HUDEP-2 (cell line): ENCODE results near the gene DDIAS.
"Not testable (repeated sequence)": the region's sequence is repeated elsewhere in the genome, so short reads cannot be mapped to it uniquely, and the experiment has no call there.

Experiments used
- DNase-seq, 76 experiments: peaks; one replicate each; lab custom pipeline; 2025; ENCODE audit not compliant: unreplicated experiment in 76 of 76; lab: John Stamatoyannopoulos, UW

DDIAS gene

DNA sequence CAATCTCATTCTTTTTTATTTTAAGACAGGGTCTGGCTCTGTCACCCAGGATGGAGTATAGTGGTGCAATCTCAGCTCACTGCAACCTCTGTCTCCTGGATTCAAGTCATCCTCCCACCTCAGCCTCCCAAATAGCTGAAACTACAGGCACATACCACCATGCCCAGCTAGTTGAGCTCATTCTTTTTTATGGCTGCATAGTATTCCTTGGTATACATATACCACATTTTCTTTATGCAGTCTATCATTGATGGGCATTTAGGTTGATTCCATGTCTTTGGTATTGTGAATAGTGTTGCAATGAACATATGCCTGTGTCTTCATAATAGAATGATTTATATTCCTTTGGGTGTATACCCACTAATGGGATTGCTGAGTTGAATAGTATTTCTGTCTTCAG, 60.5 kb downstream of the DDIAS start:
- DNase-seq = not testable (repeated sequence)

DNA sequence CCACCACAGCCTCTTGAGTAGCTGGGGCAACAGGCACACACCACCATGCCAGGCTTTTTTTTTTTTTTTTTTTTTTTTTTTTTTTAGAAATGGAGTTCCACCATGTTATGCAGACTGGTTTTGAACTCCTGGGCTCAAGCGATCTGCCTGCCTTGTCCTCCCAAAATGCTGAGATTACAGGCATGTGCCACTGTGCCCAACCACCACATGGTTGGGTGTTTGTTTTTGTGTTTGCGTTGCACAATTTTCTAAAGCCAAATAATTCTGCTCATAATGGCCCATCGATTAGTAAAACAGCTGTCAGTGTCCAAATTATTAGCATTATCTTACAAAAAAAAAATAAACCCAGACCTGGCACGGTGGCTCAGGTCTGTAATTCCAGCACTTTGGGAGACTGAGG, 65.8 kb downstream of the DDIAS start:
- no peak for DNase-seq

DNA sequence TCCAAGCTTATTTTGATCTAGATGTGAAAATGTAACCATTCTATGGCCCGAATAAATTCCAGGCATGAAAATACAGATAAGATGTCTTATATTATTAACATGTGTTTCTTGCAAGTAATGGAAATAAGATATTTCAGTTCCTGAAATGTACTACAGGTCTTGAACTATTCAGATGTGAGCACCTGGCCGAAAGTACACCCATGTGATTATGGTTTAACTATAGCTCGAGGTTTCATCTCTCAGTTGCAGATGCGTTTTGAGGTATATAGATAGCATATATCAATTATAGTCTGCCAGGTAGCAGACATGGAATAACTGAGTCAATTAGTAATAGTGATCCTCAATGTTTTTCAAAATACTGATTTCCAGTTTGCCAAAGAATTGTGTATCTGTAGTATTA, 68.3 kb downstream of the DDIAS start:
- no peak for DNase-seq

DNA sequence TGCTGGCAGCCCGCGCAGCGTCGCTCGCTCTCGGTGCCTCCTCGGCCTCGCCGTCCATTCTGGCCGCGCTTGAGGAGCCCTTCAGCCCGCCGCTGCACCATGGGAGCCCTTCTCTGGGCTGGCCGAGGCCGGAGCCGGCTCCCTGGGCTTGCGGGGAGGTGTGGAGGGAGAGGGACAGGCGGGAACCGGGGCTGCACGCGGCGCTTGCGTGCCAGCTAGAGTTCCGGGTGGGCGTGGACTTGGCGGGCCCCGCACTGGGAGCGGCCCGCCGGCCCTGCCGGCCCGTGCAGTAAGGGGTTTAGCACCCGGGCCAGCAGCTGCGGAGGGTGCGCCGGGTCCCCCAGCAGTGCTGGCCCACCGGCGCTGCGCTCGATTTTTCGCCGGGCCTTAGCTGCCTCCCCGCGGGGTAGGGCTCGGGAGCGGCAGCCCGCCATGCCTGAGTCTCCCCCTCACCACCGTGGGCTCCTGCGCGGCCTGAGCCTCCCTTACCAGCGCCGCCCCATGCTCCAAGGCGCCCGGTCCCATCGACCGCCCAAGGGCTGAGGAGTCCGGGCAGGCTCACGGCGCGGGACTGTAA, 69.1 kb downstream of the DDIAS start:
- not testable (repeated sequence) for DNase-seq

DNA sequence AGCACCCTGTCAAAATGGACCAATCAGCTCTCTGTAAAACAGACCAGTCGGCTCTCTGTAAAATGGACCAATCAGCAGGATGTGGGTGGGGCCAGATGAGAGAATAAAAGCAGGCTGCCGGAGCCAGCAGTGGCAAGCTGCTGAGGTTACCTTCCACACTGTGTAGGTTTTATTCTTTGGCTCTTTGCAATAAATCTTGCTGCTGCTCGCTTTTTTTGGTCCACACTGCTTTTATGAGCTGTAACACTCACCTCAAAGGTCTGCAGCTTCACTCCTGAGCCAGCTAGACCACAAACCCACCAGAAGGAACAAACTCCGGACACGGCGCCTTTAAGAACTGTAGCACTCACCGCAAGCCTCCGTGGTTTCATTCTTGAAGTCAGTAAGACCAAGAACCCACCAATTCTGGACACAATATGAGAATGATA, 70.0 kb downstream of the DDIAS start:
- DNase-seq = not testable (repeated sequence)

DNA sequence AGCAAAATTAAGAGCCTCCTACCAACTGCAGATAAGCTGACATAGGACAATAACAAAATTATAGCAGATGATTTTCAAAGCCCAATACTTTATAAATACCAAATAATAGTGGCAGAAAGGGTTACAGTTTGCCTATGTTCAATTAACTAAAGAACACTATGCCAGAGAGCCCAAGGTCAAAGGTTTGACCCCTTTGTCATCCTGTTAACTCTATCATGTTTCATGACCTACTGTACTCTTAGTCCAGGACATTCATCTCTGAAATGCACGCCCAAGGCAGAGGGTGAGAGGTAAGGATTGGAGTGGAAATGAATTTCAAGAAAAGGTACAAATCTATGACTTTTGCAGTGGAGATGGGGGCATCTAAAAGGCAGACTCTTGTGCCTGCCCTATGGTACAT, 70.6 kb downstream of the DDIAS start:
- no peak for DNase-seq

DNA sequence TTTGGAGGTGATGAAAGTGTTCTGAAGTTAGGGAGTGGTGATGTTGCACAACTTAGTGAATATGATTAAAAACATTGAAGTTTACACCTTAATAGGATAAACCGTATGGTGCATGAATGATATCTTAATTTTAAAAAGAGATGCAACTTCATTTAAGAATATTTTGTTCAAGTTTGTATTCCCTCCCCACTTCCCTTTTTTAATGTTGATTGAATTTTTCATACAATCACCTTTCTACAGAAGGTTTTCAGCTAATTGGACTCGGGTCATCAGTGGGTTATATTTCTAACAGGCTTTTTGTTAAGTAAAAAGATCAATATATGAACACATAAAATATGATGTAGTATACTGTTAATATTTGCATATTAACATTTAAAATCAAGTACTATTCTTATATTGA, 72.6 kb downstream of the DDIAS start:
- DNase-seq = no peak

DNA sequence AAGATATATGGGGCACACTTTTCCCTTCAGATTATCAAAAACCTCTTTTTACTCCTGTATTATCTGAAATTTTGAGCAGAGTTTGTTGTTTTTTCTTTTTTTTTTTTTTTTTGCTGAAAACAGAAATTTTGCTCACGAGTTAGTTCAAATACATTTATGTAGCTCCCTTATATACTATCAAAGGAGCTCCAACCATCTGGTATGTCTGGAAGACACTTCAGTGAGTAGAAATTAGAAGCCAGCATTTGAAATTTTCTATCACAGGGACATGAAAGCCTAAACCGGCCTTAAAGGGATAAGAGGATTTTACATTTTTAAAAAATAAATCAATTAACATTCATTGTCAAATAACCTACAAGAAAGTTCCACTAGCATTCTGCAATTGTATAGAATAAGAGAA, 73.3 kb downstream of the DDIAS start:
- no peak for DNase-seq

DNA sequence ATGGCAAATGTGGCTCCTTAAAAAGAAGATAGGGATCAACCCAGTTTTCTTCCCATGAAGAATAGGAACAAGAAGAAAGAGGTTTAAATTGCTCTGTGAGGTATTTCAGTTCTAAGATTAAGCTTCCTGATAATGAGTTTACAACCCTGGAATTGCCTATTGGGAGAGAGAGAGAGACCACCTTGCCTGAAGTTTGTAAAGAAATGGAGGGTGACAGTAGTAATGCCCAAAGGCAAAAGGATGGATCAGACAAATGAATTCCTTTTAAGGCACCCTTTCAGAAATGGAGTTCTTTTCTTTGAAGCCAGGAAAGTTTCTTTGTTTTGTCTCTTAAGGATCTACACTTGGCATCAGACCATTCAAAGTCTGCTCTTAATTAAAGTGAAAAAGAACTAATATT, 74.3 kb downstream of the DDIAS start:
- DNase-seq = no peak

DNA sequence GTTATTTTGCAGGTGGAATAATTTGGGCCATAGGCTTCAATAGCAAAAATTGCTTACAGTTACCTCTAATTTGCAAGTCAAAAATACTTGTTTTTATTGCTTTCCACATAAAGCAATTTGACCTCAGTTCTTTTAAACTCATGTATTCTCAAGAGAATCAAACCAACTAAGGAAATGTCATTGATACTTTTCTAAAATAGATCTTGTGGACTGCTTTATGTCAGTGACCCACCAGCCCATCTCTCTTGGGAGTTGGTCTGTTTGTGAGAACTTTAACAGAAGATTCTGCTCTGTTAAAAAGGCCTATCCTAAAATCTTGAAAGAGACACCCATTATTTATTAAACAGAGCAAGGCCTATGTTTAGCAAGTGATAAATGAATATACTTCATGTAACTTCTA, 75.2 kb downstream of the DDIAS start:
- no peak for DNase-seq

DNA sequence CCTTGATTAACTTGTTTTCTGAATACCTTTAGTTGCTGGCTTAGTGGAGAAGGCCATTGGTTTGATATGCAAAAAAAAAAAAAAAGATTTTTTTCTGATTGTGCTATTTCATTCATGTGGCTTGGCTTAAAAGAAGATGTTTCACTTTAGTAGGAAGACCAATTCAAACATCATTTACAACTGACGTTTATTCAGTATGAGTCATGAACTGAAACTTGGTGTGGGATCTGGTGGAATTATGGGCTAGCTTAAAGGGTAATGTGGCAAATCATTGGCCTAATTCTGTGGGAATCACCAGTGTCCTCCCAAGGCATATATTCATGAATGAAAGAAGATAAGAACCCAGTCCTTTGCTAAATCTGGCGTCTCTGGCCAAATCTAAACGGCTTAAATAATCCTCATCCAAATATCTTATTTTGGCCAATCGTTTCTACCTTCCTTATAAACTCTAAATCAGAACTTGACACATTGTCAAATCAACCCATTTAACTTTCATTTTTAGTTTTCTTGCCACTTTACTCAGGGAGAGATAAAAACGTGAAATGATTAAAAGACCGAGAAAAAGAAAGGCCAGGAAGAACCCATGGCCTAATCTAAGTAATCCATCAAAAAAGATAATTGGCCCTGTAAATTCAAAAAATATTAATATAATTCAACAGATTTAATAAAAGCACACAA, 77.0 kb downstream of the DDIAS start:
- no peak for DNase-seq

DNA sequence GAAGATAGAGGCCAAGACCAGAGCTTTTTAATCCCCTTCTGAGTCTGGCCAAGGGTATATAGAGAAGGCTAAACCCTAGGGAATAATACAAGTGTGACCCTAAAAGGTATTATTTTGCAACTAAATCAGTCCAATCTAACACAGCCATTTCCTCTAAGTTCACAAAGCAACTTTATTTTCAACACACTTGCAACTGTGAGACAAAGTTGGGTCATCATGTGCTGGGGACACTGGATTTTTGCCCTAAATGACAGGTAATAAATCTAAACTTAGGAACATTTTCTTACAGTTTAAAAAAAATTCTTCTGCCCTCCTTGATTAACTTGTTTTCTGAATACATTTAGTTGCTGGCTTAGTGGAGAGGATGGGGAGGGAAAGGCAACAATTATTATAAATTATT, 78.3 kb downstream of the DDIAS start:
- DNase-seq = no peak

DNA sequence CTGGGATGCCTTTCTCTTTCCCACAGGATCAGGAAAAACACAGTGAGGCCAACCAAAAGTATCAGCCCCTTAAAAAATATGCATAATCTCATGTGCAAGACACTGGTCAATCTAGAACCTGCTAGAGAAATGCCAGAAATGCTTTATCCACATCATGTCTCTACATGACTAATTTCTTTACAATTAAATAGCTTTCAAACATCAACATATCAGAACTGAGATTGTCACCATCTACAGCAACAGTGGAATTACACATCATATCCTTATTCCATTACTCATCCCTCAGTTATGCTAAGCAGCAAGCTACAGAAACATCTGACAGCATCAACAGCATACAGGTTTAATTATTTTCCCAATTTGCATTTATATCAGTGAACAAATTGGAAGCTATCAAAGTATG, 78.8 kb downstream of the DDIAS start:
- no peak for DNase-seq

DNA sequence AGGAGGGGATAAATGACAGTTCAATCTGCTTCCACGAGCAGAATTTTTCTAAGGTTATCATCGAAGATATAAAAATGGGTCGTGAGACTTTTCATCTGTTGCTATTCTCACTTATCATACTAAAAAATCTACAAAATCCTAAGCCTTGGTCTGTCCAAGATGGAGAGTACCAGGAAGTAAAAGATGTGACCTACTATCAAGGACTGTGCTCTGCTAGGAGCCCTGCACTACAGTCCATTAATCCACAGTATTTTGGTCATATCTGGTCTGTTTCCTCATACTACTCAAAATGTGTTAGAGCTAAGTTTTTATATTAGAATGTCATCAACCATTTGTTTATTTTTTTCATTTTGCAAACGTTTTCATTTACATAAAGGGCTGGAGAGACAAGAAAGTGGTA, 79.4 kb downstream of the DDIAS start:
- no peak for DNase-seq

DNA sequence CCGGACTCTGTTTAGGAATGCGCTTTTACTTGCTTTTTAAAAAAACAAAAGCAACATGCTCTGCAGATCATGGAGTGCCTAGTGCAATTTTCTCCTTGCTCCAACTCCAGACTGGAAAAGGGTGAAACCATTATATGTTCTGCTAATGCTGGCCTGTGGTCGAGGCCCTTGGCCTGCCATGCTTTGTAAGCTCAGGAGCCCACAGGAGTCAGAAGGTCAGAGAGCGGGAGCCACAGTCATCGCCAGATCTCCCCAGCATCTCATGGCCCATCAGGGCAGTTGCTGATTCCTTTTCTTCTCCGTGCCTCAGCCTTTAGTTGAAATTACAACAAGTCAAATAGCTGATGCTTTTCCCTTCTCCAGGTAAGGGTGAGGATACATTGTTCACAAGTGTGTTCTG, 80.3 kb downstream of the DDIAS start:
- no peak for DNase-seq
